GM19025 (cell line): ENCODE results near the gene PPP1R3F.

Experiments
- ATAC-seq: cut with Tn5 transposase; IDR thresholded peaks from one replicate; pipeline ENCODE4 v1.9.1; 2021; ENCODE audit warnings: mild to moderate bottlenecking, low read depth, moderate library complexity; ENCODE audit not compliant: unreplicated experiment

PPP1R3F gene, protein sequence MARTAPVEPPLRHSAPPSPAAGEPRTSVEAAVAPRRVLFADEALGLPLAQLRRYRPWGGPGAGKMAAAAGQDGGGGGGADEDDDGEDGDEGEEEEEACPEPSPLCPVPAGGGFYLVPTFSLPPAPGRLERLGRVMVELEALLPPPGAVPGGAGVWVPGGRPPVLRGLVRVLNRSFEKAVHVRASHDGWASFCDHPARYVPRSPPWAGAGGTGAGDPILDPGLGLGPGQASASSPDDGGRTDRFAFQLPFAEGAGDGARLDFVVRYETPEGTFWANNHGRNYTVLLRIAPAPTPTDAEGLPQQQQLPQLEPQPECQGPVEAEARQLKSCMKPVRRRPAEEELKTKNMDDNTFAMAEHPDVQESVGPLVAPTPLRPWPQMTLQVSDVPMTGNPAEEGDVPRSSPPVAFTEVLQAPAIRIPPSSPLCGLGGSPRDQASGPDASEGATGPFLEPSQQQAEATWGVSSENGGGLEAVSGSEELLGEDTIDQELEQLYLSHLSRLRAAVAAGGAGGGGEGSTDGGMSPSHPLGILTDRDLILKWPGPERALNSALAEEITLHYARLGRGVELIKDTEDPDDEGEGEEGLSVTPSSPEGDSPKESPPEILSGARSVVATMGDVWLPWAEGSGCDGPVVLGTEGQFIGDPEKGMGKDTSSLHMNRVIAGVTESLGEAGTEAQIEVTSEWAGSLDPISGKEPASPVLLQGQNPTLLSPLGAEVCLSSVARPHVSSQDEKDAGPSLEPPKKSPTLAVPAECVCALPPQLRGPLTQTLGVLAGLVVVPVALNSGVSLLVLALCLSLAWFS

DNA sequence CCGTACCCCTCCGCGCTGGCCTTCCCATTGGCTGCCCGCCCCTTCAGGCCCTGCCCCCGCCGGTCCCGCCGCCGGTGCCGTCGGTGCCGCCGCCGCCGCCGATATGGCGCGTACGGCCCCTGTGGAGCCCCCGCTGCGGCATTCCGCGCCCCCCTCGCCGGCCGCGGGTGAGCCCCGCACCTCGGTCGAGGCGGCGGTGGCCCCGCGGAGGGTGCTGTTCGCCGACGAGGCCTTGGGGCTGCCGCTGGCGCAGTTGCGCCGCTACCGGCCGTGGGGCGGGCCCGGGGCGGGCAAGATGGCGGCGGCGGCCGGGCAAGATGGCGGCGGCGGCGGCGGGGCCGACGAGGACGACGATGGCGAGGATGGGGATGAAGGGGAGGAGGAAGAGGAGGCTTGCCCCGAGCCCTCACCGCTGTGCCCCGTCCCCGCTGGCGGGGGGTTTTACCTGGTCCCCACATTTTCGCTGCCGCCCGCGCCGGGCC, at the start of gene PPP1R3F:
TSS of gene PPP1R3F (plus strand) at position 27 of the 482 bp plus-strand sequence. CDS start at position 104, 77 bp downstream.
- ATAC-seq: peak; percentile 26

DNA sequence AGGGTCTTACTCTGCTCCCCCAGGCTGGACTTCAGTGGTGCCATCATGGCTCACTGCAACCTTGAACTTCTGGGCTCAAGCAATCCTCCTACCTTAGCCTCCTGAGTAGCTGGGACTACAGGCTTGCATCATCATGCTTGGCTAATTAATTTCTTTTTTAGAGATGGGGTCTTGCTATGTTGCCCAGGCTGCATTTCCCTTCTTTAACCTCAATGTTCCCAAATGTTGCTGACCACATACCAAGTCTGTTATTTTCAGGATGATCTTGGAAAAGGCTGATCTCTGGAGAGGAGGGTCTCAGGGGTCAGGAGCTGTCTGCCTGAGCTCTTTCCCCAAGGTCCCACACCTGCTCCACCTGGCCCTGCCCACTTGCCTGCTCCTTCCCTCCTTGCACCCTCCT, 49.5 kb upstream of the PPP1R3F start:
- ATAC-seq: no peak

DNA sequence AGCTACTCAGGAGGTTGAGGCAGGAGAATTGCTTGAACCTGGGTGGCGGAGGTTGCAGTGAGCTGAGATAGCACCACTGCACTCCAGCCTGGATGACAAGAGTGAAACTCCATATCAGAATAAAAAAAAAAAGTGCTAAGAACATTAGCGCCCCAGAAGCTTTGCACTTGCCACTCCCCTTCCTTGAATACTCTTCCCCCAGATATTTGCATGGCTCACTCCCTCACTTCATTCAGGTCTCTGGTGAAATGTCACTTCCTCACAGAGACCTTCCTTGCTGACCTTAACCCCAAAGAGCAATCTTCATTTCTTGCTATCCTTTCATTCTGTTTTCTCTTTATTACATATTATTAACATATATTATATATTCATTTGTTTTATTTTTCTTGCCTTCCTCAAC, 47.7 kb upstream of the PPP1R3F start:
- no peak for ATAC-seq

DNA sequence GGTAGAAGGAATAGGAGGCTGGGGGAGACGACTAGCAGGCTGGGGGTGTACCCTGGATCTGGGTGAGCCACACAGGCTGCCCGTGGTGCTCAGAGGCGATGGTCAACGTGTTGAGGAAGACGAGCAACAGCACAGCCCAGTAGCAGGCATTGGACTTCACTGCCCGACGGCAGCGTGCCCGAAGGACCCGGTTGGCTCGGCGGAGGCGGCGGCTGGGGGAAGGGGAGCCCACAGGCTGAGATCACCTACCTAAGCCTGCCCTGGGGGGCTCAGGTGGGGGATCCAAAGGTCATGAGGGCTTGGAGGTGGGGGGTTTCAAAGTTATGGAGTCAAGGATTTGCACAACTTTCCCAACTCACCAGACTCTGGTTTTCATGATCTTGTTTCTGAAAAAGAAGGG, 43.7 kb upstream of the PPP1R3F start:
- ATAC-seq: no peak

DNA sequence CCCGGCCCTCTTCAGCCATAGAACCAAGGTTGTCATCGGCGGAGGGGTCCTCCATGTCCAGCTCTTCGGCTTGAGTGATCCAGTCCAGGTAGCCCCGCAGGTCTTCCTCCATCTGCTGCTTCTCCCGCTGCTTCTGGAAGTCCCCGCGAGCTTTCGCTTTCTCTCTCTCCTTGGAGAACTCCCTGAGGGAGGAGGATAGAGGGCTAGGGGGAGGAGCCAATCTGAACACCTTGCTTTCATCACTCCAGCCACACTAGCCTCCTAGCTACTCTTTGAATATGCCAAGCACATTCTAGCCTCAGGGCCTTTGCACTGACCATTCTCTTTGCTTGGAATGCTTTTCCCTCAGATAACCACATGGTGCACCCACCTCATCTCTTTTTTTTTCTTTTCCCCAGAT, 42.6 kb upstream of the PPP1R3F start:
- ATAC-seq: no peak

DNA sequence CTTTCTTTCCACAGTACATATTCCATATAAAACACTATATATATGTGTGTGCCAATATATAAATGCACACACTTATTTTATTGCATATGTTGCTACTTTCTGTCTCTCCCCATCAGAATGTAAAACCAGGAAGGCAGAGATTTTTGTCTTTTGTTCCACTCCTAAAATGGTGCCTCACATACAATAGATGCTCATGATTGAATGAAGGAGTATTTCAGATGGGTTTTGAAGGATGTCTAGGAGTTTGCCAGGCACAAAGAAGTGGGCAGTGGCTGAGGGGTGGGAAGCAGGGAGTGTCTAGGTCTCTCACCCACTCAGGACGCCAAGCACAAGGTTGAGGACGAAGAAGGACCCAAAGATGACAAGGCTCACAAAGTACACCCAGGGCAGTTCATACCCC, 41.9 kb upstream of the PPP1R3F start:
- ATAC-seq: no peak

DNA sequence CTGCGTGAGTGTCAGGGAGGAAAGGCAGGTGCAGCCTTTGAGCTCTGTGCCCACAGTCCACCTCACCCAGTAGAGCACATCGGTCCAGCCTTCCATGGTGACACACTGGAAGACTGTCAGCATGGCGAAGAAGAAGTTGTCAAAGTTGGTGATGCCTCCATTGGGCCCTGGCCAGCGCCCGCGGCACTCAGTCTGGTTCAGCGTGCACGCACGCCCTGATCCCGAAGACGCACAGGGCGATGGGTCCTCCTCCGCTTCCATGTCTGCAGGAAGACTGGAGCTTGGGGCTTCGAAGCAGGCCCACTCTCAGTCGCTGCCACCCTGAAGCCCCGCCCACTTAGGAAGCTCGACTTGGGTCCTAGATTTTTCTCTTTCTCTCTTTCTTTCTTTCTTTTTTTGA, 41.4 kb upstream of the PPP1R3F start:
- no peak for ATAC-seq

DNA sequence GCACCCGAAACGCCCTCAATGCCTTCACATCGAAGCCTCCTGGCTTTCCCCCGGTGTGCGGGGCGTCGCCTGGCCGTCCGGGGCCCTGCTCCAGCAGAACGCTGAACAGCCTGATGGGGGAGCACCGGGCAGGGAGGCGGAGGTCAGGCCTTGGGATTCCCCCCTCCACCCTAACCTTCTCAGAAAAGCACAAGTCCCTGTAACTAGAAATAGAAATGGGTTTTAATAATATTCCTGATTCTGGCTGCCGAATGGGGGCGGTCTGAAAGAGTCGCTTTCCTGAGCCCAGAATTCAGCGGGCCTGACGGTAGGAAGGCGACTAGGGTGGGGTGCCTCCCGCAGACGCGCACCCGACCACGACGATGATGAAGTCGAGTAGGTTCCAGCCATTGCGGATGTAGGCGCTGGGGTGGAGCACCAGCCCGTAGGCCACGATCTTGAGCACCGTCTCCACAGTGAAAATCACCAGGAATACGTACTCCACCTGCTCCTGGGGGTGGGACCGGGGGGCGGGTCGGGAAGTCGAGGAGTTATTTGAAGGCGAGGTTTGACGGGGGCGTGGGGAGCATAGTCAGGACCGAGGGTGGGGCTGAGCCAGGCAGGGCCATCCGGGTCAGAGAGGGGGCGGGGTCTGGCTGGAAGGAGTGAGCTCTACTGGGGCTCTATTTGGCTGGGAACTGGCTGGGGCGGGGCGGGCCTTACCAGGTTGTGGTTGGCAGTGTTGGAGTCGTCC, 38.9 kb upstream of the PPP1R3F start:
- ATAC-seq: peak; percentile 40

DNA sequence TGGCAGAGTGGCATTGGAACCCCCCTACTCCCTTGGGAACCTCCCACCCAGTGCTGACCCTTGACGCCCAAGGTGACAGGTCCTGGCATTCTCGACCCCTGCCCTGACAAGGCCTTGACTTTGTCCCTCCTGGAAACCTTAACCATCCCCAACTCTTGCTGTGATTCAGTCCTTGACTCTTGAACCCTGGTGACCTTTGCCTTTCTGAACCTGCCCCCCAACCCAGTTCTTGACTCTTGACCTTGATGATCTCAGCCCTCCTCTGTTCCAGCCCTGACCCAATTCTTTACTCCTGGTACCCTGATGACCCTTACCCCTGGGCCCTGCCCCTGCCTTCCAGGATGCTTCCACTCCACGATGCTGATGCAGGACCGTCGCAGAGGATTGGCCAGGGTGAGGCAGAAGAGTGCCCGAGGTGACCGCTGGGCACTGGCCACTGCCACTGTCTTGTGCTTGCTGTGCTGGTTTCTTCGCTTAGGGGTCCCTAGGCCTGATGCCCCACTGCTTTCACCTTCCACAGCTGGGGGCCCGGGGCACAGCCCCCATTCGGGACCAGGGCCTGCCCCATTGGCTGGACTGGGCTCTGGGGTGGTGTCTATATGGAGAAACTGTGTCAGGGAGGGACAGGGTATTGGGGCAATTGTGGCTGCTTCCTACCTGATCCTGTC, 38.1 kb upstream of the PPP1R3F start:
- no peak for ATAC-seq

DNA sequence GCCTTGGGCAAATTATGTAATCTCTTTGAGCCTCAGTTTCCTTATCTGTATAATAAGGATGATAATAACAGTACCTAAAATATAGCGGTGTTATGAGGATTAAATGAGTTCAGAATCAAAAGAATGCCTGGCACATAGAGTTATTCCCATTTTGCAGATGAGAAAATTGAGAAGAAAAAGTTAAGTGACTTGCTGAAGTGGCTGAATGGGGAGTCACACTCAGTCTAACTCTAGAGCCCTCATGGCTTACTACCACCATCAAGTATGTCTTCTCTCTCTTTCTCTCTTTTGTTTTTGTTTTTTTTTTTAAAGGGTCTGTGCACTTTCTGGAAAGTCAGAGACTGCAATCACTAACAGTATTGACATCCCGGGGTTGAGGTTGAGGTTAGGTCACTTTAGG, 37.1 kb upstream of the PPP1R3F start:
- no peak for ATAC-seq

DNA sequence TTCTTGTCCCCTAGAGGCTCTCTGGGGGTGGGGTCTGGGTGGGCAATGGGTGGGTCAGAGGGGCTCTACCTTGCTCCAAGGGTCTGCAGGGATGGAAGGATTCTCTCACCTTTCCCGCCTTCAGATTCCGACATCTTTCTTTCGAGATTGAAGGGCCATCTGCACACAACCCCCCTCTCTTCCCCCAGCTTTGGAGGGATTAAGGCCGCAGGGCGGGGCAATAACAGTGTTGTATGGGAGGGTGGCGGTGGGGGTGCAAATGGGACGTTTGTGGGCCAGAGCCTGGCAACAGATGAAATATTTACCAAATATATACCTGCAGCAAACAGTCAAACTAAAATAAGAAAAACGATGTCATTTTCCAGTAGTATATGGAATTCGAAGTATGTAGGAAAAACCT, 36.4 kb upstream of the PPP1R3F start, which contains the start of gene CACNA1F:
TSS of gene CACNA1F (minus strand) at position 165 of the 400 bp plus-strand sequence. CDS start at position 134, 31 bp downstream.
- ATAC-seq: no peak

DNA sequence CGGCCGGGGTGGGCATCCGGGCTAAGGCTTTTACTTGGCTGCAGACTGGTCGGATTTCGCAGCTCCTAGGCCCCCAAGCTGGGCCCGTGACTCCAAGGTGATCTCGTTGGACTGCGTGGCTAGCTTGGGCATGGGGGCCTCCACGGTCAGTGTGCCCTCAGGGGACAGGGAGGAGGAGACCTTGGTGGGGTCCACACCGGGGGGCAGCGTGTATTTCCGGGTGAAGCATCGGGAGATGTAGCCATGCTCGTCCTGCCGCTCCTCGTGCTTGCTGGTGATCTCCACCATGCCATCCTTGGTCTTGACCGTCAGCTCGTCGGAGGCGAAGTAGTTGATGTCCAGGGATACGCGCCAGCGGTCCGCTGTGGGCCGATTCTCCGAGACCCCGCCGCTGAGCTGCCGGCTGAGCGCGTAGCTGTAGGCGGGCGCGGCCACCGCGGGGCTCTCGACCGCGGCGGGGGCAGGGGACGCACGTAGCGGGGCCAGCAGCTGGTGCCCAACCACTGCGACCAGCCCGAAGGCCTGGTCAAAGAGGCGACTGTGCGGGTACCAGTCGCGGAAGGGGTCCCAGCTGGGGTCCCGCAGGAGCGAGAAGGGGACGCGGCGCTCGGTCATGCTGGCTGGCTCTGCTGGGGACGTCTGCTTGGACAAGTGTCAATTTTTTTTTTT, 35.6 kb upstream of the PPP1R3F start:
- ATAC-seq: no peak

DNA sequence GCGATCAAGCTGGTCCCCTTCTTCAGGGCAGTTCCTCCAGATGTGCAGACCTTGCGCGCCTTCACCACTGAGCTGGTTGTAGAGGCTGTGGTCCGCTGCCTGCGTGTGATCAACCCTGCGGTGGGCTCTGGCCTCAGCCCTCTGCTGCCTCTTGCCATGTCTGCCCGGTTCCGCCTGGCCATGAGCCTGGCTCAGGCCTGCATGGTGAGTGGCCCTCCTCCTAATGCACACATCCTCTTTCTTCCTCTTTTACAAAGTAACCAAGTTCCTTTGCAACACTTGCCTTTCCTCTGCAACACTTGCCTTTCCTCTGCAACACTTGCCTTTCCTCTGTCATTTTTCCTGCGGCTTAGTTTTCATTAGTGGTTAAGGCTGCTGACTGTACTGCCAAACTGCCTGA, 32.5 kb upstream of the PPP1R3F start:
- no peak for ATAC-seq

DNA sequence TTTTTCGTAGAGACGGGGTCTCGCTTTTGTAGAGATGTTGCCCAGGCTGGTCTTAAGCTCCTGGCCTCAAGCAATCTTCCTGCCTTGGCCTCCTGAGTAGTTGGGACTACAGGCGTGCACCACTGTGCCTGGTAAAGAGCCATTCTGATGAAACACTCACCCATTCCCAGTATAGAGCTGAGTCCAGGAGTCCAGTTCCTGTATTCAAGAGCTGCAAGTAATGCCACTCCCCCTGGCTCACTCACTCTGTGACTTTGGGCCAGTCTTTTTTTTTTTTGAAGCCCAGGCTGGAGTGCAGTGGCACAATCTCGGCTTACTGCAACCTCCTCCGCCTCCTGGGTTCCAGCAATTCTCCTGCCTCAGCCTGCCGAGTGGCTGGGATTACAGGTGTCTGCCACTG, 30.9 kb upstream of the PPP1R3F start:
- ATAC-seq: no peak

DNA sequence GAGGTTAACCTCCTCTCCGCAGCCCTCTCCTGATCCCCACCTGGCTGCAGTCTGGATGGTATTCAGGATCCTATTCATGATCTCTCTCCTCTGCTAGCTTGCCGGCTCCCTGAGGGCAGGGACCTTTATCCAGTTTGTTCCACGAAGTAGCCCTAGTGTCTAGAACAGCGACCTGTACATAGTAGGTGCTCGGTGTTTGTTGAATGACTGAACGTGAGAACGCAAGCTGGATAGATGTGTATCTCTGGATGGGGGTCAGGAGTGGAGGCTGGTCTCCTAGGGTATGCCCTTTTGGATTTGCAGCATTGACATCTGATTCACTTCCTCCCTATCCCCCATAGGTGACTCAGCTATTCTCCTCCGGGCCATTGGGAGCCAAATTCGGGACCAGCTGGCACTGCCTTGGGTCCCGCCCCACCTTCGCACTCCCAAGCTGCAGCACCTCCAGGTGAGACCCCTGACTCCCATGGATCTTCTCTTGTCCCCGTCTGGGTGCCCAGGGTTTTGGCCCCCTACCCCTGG, 27.0 kb upstream of the PPP1R3F start:
- ATAC-seq: no peak

DNA sequence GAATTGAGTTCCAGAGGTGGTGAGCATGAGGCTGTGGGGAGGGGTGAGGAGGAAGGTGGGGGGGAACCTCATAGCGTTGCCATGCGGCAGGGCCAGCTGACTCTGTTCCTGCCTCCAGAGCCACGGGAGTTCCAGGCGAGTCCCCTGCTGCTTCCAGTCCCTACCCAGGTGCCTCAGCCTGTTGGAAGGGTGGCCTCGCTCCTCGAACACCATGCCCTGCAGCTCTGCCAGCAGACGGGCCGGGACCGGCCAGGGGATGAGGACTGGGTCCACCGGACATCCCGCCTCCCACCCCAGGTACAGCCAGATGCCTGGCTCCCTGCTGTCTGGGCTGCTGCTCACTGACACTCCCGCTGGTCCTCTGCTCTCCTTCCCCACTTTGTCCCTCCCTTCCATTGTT, 26.4 kb upstream of the PPP1R3F start:
- ATAC-seq: no peak

DNA sequence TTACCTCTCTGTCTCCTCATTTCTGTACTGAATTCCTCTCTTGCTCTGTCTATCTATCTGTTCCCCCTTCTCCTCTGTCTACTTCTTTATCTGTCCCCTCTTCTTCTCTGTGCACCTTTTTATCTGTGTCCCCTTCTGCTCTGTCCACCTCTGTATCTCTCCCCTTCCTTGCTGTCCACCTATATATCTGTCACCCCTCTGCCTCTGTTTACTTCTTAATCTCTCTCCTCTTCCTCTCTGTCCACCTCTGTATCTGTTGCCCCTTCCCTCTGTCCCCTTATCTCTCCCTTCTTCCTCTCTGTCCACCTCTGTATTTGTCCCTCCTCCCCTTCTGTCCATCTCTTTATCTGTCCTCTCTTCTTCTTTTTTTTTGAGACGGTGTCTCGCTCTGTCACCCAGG, 25.4 kb upstream of the PPP1R3F start:
- no peak for ATAC-seq

DNA sequence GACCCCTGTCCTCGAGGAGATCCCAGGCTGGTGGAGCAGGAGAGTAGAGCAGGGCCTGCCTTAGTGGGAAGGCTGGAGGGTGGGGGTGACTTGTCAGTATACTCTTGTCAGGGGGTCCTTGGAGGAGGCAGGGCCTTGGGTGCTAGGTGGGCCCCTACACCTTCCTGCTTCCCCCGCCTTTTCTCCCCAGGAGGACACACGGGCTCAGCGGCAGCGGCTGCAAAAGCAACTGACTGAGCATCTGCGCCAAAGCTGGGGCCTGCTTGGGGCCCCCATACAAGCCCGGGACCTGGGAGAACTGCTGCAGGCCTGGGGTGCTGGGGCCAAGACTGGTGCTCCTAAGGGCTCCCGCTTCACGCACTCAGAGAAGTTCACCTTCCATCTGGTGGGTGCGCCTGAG, 23.1 kb upstream of the PPP1R3F start:
- ATAC-seq: no peak

DNA sequence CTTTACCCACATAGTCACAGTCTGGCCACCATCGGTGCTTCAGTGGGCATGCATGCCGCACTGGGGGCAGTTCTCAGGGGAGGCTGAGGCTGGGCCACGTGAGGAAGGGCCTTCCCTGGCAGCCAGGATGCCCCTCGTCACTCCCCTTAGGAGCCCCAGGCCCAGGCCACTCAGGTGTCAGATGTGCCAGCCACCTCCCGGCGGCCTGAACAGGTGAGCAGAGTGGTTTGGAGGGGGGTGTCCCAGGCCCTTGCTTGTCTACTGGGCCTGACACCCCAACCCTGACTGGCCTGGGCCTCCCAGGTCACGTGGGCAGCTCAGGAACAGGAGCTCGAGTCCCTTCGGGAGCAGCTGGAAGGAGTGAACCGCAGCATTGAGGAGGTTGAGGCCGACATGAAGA, 22.2 kb upstream of the PPP1R3F start:
- no peak for ATAC-seq
